ENCODE results near the gene EYS. TPM values are rescaled to one million over a fixed set of nuclear protein-coding genes. Genes with fewer than 3 reads are reported as not detected.

EYS gene
- total RNA-seq, 4 donors from 2014 or later = 0.15 TPM; not detected in 3

- no peaks in the 10 kb centered on the region for H3K27me3 ChIP-seq
- WGBS, 2 donors (ENCODE audit: low coverage in 1 of 2) = 88 to 100% methylated on average over 1 of the region's 1 CpG
- H3K9me3 ChIP-seq = no peaks in the 10 kb centered on the region
- H3K4me3 ChIP-seq = no peak overlapping the region
- no peak for TF ChIP-seq POLR2A (IDR thresholded peaks at IDR 0.05)
- TF ChIP-seq POLR2AphosphoS5 (IDR thresholded peaks at IDR 0.05) = no peak
- TF ChIP-seq CTCF (IDR thresholded peaks at IDR 0.05) = no peak
- no peak for TF ChIP-seq EP300 (IDR thresholded peaks at IDR 0.05)
- H3K4me1 ChIP-seq = no peaks in the 10 kb centered on the region
- no peaks in the 10 kb centered on the region for H3K36me3 ChIP-seq
- ATAC-seq = no peak
- H3K27ac ChIP-seq = no peak overlapping the region
These were observed 256.6 kb downstream of the EYS start for GRCh38 chr6:65450451-65450850.

- WGBS, 2 donors (ENCODE audit: low coverage in 1 of 2) = 40 to 71% methylated on average over 1 of the region's 1 CpG
- no peaks in the 10 kb centered on the region for H3K4me1 ChIP-seq
- TF ChIP-seq EP300 (IDR thresholded peaks at IDR 0.05) (no peak), POLR2A (IDR thresholded peaks at IDR 0.05) (no peak), CTCF (IDR thresholded peaks at IDR 0.05) (no peak), POLR2AphosphoS5 (IDR thresholded peaks at IDR 0.05) (no peak)
These were observed 257.1 kb downstream of the EYS start for GRCh38 chr6:65449926-65450325.

GRCh38 chr6:65448866-65449265, 258.2 kb downstream of the EYS start:
- Histone ChIP-seq H3K27me3 (no peaks in the 10 kb centered on the region), H3K4me3 (no peak overlapping the region), H3K27ac (no peak overlapping the region), H3K4me1 (no peaks in the 10 kb centered on the region), H3K9me3 (no peaks in the 10 kb centered on the region), H3K36me3 (no peaks in the 10 kb centered on the region)
- ATAC-seq = no peak
- 42 to 89% methylated on average over 1 of the region's 1 CpG for WGBS, 2 donors (ENCODE audit: low coverage in 1 of 2)
- TF ChIP-seq POLR2A (IDR thresholded peaks at IDR 0.05) = no peak

More at GRCh38 chr6:65449926-65450325, 257.1 kb downstream of the EYS start:
- Histone ChIP-seq H3K36me3 (no peaks in the 10 kb centered on the region), H3K9me3 (no peaks in the 10 kb centered on the region), H3K27ac (no peak overlapping the region), H3K27me3 (no peaks in the 10 kb centered on the region), H3K4me3 (no peak overlapping the region)
- no peak for ATAC-seq

GRCh38 chr6:65436281-65436680, 270.7 kb downstream of the EYS start:
- no peaks in the 10 kb centered on the region for H3K27me3 ChIP-seq
- H3K4me1 ChIP-seq = no peaks in the 10 kb centered on the region
- H3K4me3 ChIP-seq = no peak overlapping the region
- H3K9me3 ChIP-seq = no peaks in the 10 kb centered on the region
- ATAC-seq = no peak
- no peaks in the 10 kb centered on the region for H3K36me3 ChIP-seq
- TF ChIP-seq POLR2AphosphoS5 (IDR thresholded peaks at IDR 0.05) (no peak), POLR2A (IDR thresholded peaks at IDR 0.05) (no peak), EP300 (IDR thresholded peaks at IDR 0.05) (no peak), CTCF (IDR thresholded peaks at IDR 0.05) (no peak)
- H3K27ac ChIP-seq = no peak overlapping the region
- WGBS, 2 donors (ENCODE audit: low coverage in 1 of 2) = 33 to 46% methylated on average over 1 of the region's 1 CpG

- TF ChIP-seq EP300 (IDR thresholded peaks at IDR 0.05) (no peak), POLR2AphosphoS5 (IDR thresholded peaks at IDR 0.05) (no peak), POLR2A (IDR thresholded peaks at IDR 0.05) (no peak), CTCF (IDR thresholded peaks at IDR 0.05) (no peak)
- Histone ChIP-seq H3K4me3 (no peak overlapping the region), H3K36me3 (no peaks in the 10 kb centered on the region), H3K4me1 (no peaks in the 10 kb centered on the region), H3K27ac (no peak overlapping the region), H3K27me3 (no peaks in the 10 kb centered on the region), H3K9me3 (no peaks in the 10 kb centered on the region)
- WGBS, 2 donors (ENCODE audit: low coverage in 1 of 2) = 66 to 76% methylated on average over 3 of the region's 3 CpGs
- no peak for ATAC-seq
These were observed 290.4 kb downstream of the EYS start for GRCh38 chr6:65416621-65417020.

Measured in gastroesophageal sphincter (tissue), 4 donors.